Kidney epithelial cell (primary cell): ENCODE results near the gene CYP2S1. TPM values are rescaled to one million over a fixed set of nuclear protein-coding genes. Genes with fewer than 3 reads are reported as not detected.
"Not testable (repeated sequence)": the region's sequence is repeated elsewhere in the genome, so short reads cannot be mapped to it uniquely, and the experiment has no call there.

Experiments
- DNase-seq: peaks from one replicate; pipeline ENCODE4 v3.0.0-alpha.2; 2010; ENCODE audit warnings: low read depth
- H3K27me3 ChIP-seq: 2 replicates; pipeline ENCODE4 v1.6.0; 2011; ENCODE audit warnings: low read length; ENCODE audit not compliant: control insufficient read depth, insufficient read depth
- H3K36me3 ChIP-seq: 2 replicates; pipeline ENCODE4 v1.5.1; 2011; ENCODE audit warnings: low read length; ENCODE audit not compliant: control insufficient read depth, insufficient read depth
- H3K4me3 ChIP-seq: 2 replicates; pipeline ENCODE4 v1.5.1; 2011; ENCODE audit warnings: low read depth, mild to moderate bottlenecking, control low read depth, low read length
- total RNA-seq: library from RNA; depleted of rRNA; stranded (reverse); fragments of >200 nt; gene quantifications from 2 replicates; pipeline ENCODE4 v1.2.3, GENCODE V29; 2015
- TF ChIP-seq, protein P1 (sequence below): IDR thresholded peaks from 2 replicates; pipeline ENCODE4 v1.5.1; 2011; ENCODE audit warnings: mild to moderate bottlenecking, moderate library complexity, low read length, control low read depth, inconsistent platforms; ENCODE audit not compliant: insufficient read depth, poor library complexity, severe bottlenecking

Gene CYP2S1
- total RNA-seq, 1 donor from 2014 or later = 4.9 TPM

GRCh38 chr19:41204338-41204737 lies 11.3 kb downstream of the CYP2S1 start:
- not testable (repeated sequence) for H3K36me3 ChIP-seq, H3K4me3 ChIP-seq, H3K27me3 ChIP-seq, DNase-seq
- TF ChIP-seq, protein P1, sequence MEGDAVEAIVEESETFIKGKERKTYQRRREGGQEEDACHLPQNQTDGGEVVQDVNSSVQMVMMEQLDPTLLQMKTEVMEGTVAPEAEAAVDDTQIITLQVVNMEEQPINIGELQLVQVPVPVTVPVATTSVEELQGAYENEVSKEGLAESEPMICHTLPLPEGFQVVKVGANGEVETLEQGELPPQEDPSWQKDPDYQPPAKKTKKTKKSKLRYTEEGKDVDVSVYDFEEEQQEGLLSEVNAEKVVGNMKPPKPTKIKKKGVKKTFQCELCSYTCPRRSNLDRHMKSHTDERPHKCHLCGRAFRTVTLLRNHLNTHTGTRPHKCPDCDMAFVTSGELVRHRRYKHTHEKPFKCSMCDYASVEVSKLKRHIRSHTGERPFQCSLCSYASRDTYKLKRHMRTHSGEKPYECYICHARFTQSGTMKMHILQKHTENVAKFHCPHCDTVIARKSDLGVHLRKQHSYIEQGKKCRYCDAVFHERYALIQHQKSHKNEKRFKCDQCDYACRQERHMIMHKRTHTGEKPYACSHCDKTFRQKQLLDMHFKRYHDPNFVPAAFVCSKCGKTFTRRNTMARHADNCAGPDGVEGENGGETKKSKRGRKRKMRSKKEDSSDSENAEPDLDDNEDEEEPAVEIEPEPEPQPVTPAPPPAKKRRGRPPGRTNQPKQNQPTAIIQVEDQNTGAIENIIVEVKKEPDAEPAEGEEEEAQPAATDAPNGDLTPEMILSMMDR = peak; percentile 88

GRCh38 chr19:41205995-41206394 lies 13.0 kb downstream of the CYP2S1 start:
- TF ChIP-seq, protein P1 = peak; percentile 19
- DNase-seq = no peak
- no peaks in the 10 kb centered on the region for H3K27me3 ChIP-seq
- no peaks in the 10 kb centered on the region for H3K36me3 ChIP-seq
- H3K4me3 ChIP-seq = no peak overlapping the region

- Histone ChIP-seq H3K27me3 (no peaks in the 10 kb centered on the region), H3K4me3 (no peak overlapping the region), H3K36me3 (no peaks in the 10 kb centered on the region)
- TF ChIP-seq, protein P1 = no peak
- DNase-seq = no peak
These were observed 13.4 kb downstream of the CYP2S1 start for GRCh38 chr19:41206456-41206855.

- Histone ChIP-seq H3K4me3 (no peak overlapping the region), H3K36me3 (no peaks in the 10 kb centered on the region), H3K27me3 (no peaks in the 10 kb centered on the region)
- no peak for DNase-seq
- TF ChIP-seq, protein P1 = no peak
These were observed 14.1 kb downstream of the CYP2S1 start for GRCh38 chr19:41206926-41207750.

GRCh38 chr19:41214161-41214560 lies 21.1 kb downstream of the CYP2S1 start:
- H3K27me3 ChIP-seq = no peaks in the 10 kb centered on the region
- H3K4me3 ChIP-seq = no peak overlapping the region
- TF ChIP-seq, protein P1 = no peak
- no peaks in the 10 kb centered on the region for H3K36me3 ChIP-seq
- no peak for DNase-seq

GRCh38 chr19:41217741-41218140 lies 24.7 kb downstream of the CYP2S1 start:
- TF ChIP-seq, protein P1 = no peak
- Histone ChIP-seq H3K4me3 (no peak overlapping the region), H3K27me3 (no peaks in the 10 kb centered on the region), H3K36me3 (peaks cover 1% of the 10 kb centered on the region)
- DNase-seq = no peak
